ENCODE results near the gene CDS1. TPM values are rescaled to one million over a fixed set of nuclear protein-coding genes. Genes with fewer than 3 reads are reported as not detected.

The CDS1 gene
- total and polyA plus RNA-seq, 2 experiments from 2014 or later, result 10.0 to 22.6 TPM

GRCh38 chr4:84677995-84678394, 95.1 kb downstream of the CDS1 start:
- TF ChIP-seq POLR2AphosphoS5 (IDR thresholded peaks at IDR 0.05; ENCODE audit: low read depth) (no peak), JUNB (IDR thresholded peaks at IDR 0.05; ENCODE audit: unreplicated experiment) (no peak), CREB1 (CRISPR knock-in tag; IDR thresholded peaks at IDR 0.05; ENCODE audit: low read depth) (no peak), REST (IDR thresholded peaks at IDR 0.05; ENCODE audit: unreplicated experiment) (no peak), ZNF114 (CRISPR knock-in tag; IDR thresholded peaks at IDR 0.05) (no peak), ZNF331 (CRISPR knock-in tag; IDR thresholded peaks at IDR 0.05; ENCODE audit: low read depth) (no peak), ZNF462 (CRISPR knock-in tag; IDR thresholded peaks at IDR 0.05) (no peak), EZH2 (IDR thresholded peaks at IDR 0.05; ENCODE audit: low read depth, unreplicated experiment) (no peak), CTCF (conservative IDR thresholded peaks at IDR 0.05; ENCODE audit: low read depth in 2 of 2) (no peak), ETS1 (IDR thresholded peaks at IDR 0.05) (no peak), EZH2phosphoT487 (IDR thresholded peaks at IDR 0.05; ENCODE audit: unreplicated experiment) (no peak), NANOG (IDR thresholded peaks at IDR 0.05; ENCODE audit: borderline replicate concordance) (no peak), STAT1 (IDR thresholded peaks at IDR 0.05; ENCODE audit: unreplicated experiment) (no peak)
- H3K4me3 ChIP-seq, result no peak overlapping the region
- H4K20me1 ChIP-seq (replicated peaks; ENCODE audit: insufficient read depth), result no peaks in the 10 kb centered on the region
- H3K27ac ChIP-seq (ENCODE audit: low read depth), result no peak overlapping the region
- Mint-ChIP-seq H3K9me3 (no peaks in the 10 kb centered on the region), H3K4me3 (no peak overlapping the region), H3K4me1 (peaks cover 8% of the 10 kb centered on the region), H3K36me3 (ENCODE audit: low read depth) (peaks cover 57% of the 10 kb centered on the region), H3K27me3 (ENCODE audit: insufficient read depth, low read depth, poor library complexity) (no peaks in the 10 kb centered on the region), H3K27ac (no peak overlapping the region)
- no peaks in the 10 kb centered on the region for H3K27me3 ChIP-seq (ENCODE audit: insufficient read depth)
- no peak for ATAC-seq
- H3K9me2 ChIP-seq (ENCODE audit: insufficient read depth), result no peaks in the 10 kb centered on the region
- H3K36me3 ChIP-seq (ENCODE audit: insufficient read depth), result peaks cover 33% of the 10 kb centered on the region
- no peak overlapping the region for H2AFZ ChIP-seq
- no peaks in the 10 kb centered on the region; the same call in 1 of the 2 replicates for H3K4me1 ChIP-seq (ENCODE audit: insufficient read depth)
- no peaks in the 10 kb centered on the region for H3K79me2 ChIP-seq (replicated peaks; ENCODE audit: insufficient read depth)
- no peak overlapping the region for H3K4me2 ChIP-seq
- DNase-seq (ENCODE audit: low spot score), result no peak
- no peaks in the 10 kb centered on the region for H3F3A ChIP-seq (replicated peaks; ENCODE audit: low read depth)
